Tibial nerve (tissue), 3 donors: Measurements from ENCODE around the gene GLG1.
"Not testable (repeated sequence)": the region's sequence is repeated elsewhere in the genome, so short reads cannot be mapped to it uniquely, and the experiment has no call there.

Source experiments
- POLR2A ChIP-seq, 2 donors: fragments of 450-650 bp; IDR thresholded peaks; one replicate each; pipeline ENCODE4 v1.6.1; 2017; ENCODE audit warnings: antibody characterized with exemption in 2 of 2, mild to moderate bottlenecking in 2 of 2, moderate library complexity in 2 of 2
- TF ChIP-seq, protein P1 (sequence below), 5 experiments: fragments of 200-600 bp in 3 of 5; fragments of 450-650 bp in 2 of 5; sonication (generic) in 3 of 5; IDR thresholded peaks; one replicate each; pipeline ENCODE4 v1.5.1; 2016 to 2019; ENCODE audit warnings: antibody characterized with exemption in 5 of 5, mild to moderate bottlenecking in 3 of 5, moderate library complexity in 2 of 5

DNA sequence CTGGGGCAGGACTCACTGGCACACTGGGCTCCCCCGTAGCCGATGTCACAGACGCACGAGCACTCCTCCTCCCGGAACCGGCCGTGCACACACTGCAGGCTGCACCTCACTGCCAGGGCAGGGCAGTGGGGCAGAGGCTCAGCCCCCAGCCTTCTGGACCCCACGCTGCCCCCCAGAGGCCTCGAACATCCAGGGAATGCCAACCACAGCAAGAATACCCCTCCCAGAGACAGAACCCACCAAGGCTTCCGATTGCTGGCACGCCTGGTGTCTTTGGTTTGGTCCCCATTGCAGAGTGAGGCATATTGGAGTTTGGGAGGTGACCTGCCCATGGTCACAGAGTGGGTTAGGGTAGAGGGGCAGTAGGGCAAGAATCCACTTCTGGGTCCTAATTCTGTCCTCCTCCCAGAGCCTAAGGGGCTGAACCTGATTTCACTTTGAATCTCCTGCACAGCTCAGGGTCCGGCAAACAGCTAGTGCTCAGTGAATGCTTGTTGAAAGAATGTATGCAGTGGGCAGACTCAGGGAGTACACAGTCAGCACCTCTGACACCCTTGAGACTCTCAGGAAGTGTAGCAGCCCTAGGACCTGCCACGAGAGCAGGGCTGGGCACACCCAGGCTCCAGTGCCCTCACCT lies 194.7 kb downstream of the GLG1 start:
- TF ChIP-seq, protein P1, sequence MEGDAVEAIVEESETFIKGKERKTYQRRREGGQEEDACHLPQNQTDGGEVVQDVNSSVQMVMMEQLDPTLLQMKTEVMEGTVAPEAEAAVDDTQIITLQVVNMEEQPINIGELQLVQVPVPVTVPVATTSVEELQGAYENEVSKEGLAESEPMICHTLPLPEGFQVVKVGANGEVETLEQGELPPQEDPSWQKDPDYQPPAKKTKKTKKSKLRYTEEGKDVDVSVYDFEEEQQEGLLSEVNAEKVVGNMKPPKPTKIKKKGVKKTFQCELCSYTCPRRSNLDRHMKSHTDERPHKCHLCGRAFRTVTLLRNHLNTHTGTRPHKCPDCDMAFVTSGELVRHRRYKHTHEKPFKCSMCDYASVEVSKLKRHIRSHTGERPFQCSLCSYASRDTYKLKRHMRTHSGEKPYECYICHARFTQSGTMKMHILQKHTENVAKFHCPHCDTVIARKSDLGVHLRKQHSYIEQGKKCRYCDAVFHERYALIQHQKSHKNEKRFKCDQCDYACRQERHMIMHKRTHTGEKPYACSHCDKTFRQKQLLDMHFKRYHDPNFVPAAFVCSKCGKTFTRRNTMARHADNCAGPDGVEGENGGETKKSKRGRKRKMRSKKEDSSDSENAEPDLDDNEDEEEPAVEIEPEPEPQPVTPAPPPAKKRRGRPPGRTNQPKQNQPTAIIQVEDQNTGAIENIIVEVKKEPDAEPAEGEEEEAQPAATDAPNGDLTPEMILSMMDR (IDR thresholded peaks at IDR 0.05): not testable (repeated sequence)
- not testable (repeated sequence) for TF ChIP-seq POLR2A (IDR thresholded peaks at IDR 0.05)
